NCI-H187 (cell line): ENCODE measurements around the gene ALPL.
"Not testable (repeated sequence)": the region's sequence is repeated elsewhere in the genome, so short reads cannot be mapped to it uniquely, and the experiment has no call there.

Experiments used
- DNase-seq, 2 experiments: peaks; one replicate each; lab custom pipeline; 2025; lab: John Stamatoyannopoulos, UW

ALPL gene

GRCh38 chr1:21559788-21560567 lies 50.8 kb downstream of the ALPL start:
- DNase-seq: no peak

GRCh38 chr1:21560916-21561638 lies 51.9 kb downstream of the ALPL start:
- DNase-seq: no peak

GRCh38 chr1:21562896-21563295 lies 53.7 kb downstream of the ALPL start:
- DNase-seq: no peak

- no peak for DNase-seq
These were observed 54.7 kb downstream of the ALPL start for GRCh38 chr1:21563971-21564370.

GRCh38 chr1:21564521-21565095 lies 55.4 kb downstream of the ALPL start:
- no peak for DNase-seq

- no peak for DNase-seq
These were observed 56.1 kb downstream of the ALPL start for GRCh38 chr1:21565285-21565684.

GRCh38 chr1:21566361-21566760 lies 57.1 kb downstream of the ALPL start:
- not testable (repeated sequence) for DNase-seq

- DNase-seq: no peak
These were observed 58.2 kb downstream of the ALPL start for GRCh38 chr1:21567241-21568005.

- DNase-seq: no peak
These were observed 59.0 kb downstream of the ALPL start for GRCh38 chr1:21568006-21568746.

GRCh38 chr1:21568809-21569385 lies 59.7 kb downstream of the ALPL start:
- no peak for DNase-seq

- DNase-seq: no peak
These were observed 60.8 kb downstream of the ALPL start for GRCh38 chr1:21569820-21570527.

- DNase-seq: no peak
These were observed 61.3 kb downstream of the ALPL start for GRCh38 chr1:21570528-21570875.

GRCh38 chr1:21570885-21571284 lies 61.7 kb downstream of the ALPL start:
- no peak for DNase-seq

GRCh38 chr1:21572221-21572620 lies 63.0 kb downstream of the ALPL start:
- DNase-seq: no peak

GRCh38 chr1:21572735-21573277 lies 63.6 kb downstream of the ALPL start:
- DNase-seq: no peak

GRCh38 chr1:21573475-21573874 lies 64.3 kb downstream of the ALPL start:
- DNase-seq: no peak

- peak; percentile 84 to 89 for DNase-seq
These were observed 64.8 kb downstream of the ALPL start for GRCh38 chr1:21573971-21574465.

- peak; percentile 76 to 84 for DNase-seq
These were observed 65.4 kb downstream of the ALPL start for GRCh38 chr1:21574466-21575151.

GRCh38 chr1:21575351-21575942 lies 66.2 kb downstream of the ALPL start:
- no peak for DNase-seq
